Measurements from ENCODE around the gene LRFN4.

- TF ChIP-seq, protein P1, sequence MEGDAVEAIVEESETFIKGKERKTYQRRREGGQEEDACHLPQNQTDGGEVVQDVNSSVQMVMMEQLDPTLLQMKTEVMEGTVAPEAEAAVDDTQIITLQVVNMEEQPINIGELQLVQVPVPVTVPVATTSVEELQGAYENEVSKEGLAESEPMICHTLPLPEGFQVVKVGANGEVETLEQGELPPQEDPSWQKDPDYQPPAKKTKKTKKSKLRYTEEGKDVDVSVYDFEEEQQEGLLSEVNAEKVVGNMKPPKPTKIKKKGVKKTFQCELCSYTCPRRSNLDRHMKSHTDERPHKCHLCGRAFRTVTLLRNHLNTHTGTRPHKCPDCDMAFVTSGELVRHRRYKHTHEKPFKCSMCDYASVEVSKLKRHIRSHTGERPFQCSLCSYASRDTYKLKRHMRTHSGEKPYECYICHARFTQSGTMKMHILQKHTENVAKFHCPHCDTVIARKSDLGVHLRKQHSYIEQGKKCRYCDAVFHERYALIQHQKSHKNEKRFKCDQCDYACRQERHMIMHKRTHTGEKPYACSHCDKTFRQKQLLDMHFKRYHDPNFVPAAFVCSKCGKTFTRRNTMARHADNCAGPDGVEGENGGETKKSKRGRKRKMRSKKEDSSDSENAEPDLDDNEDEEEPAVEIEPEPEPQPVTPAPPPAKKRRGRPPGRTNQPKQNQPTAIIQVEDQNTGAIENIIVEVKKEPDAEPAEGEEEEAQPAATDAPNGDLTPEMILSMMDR (IDR thresholded peaks at IDR 0.05; ENCODE audit: control extremely low read depth in 1 of 3, insufficient read depth in 1 of 3, low read depth in 1 of 3, low read length in 3 of 3): no peak
- TF ChIP-seq BCL11A (IDR thresholded peaks at IDR 0.05; ENCODE audit: low read depth in 2 of 2, low read length in 2 of 2): no peak
- no peak for TF ChIP-seq TBP (IDR thresholded peaks at IDR 0.05; ENCODE audit: low read depth, low read length)
- TF ChIP-seq EZH2 (IDR thresholded peaks at IDR 0.05; ENCODE audit: low read depth, low read length, severe bottlenecking): no peak
- no peak for TF ChIP-seq JUN (IDR thresholded peaks at IDR 0.05; ENCODE audit: low read depth, low read length)
- TF ChIP-seq, protein P2, sequence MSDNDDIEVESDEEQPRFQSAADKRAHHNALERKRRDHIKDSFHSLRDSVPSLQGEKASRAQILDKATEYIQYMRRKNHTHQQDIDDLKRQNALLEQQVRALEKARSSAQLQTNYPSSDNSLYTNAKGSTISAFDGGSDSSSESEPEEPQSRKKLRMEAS (IDR thresholded peaks at IDR 0.05): no peak
- no peak for TF ChIP-seq SP1 (IDR thresholded peaks at IDR 0.05; ENCODE audit: low read depth, low read length)
- no peak for TF ChIP-seq EP300 (IDR thresholded peaks at IDR 0.05; ENCODE audit: borderline replicate concordance in 1 of 2, low read depth in 2 of 2, low read length in 2 of 2)
- no peak for TF ChIP-seq NRF1 (IDR thresholded peaks at IDR 0.05; ENCODE audit: low read depth, low read length)
- TF ChIP-seq POLR2A (IDR thresholded peaks at IDR 0.05; ENCODE audit: control extremely low read depth in 1 of 2, low read depth in 2 of 2, low read length in 2 of 2): no peak
- no peak for TF ChIP-seq CHD1 (IDR thresholded peaks at IDR 0.05; ENCODE audit: low read depth, low read length)
- TF ChIP-seq RXRA (IDR thresholded peaks at IDR 0.05; ENCODE audit: insufficient read depth, low read depth, low read length): no peak
- TF ChIP-seq MAFK (IDR thresholded peaks at IDR 0.05; ENCODE audit: low read depth, low read length): no peak
Observed at GRCh38 chr11:66871521-66871901, 14.6 kb downstream of the LRFN4 start.

All from H1 (cell line).